A673 (cell line): ENCODE results near the gene KCNJ5. TPM values are rescaled to one million over a fixed set of nuclear protein-coding genes. Genes with fewer than 3 reads are reported as not detected.
A peak's percentile ranks its signal among the peaks of the same experiment; 100 is the strongest.

Experiments
- BruUV-seq: library from RNA; stranded (reverse); fragments of 400-500 nt; replicated peaks from 2 replicates; lab custom pipeline; 2021; lab: Mats Ljungman, UMichigan
- CTCF ChIA-PET: fragments of 300-600 bp; sonication (Branson Sonifier 250); formaldehyde crosslinking; loops from one replicate; lab custom pipeline; 2022; ENCODE audit warnings: antibody characterized with exemption; lab: Charles Lee
- POLR2A ChIA-PET: fragments of 300-600 bp; sonication (Branson Sonifier 250); formaldehyde crosslinking; loops from one replicate; lab custom pipeline; 2022; ENCODE audit warnings: antibody characterized with exemption; ENCODE audit not compliant: low non-redundant PET; lab: Charles Lee
- DNase-seq: peaks from one replicate; pipeline ENCODE4 v3.0.0-alpha.2; 2015; ENCODE audit warnings: low spot score
- H3K27ac ChIP-seq: fragments of 200-600 bp; sonication (generic); 2 replicates; pipeline ENCODE4 v1.5.1; 2016; ENCODE audit warnings: mixed run types, low read depth, mild to moderate bottlenecking, mixed read lengths, antibody characterized with exemption, low read length; ENCODE audit not compliant: poor library complexity, severe bottlenecking
- H3K27me3 ChIP-seq: fragments of 200-600 bp; sonication (generic); replicated peaks from 2 replicates; pipeline ENCODE4 v1.6.1; 2017; ENCODE audit warnings: mixed run types, low read depth, mild to moderate bottlenecking, mixed read lengths, antibody characterized with exemption, low read length; ENCODE audit not compliant: insufficient read depth, poor library complexity
- H3K36me3 ChIP-seq: fragments of 200-600 bp; sonication (generic); 2 replicates; pipeline ENCODE4 v1.6.1; 2016; ENCODE audit warnings: mixed run types, mild to moderate bottlenecking, mixed read lengths, antibody characterized with exemption, low read length; ENCODE audit not compliant: insufficient read depth, poor library complexity, severe bottlenecking
- H3K4me1 ChIP-seq: fragments of 200-600 bp; sonication (generic); 2 replicates; pipeline ENCODE4 v1.6.1; 2017; ENCODE audit warnings: mixed run types, mild to moderate bottlenecking, mixed read lengths, antibody characterized with exemption, low read length; ENCODE audit not compliant: insufficient read depth, poor library complexity, severe bottlenecking
- H3K4me3 ChIP-seq: fragments of 200-600 bp; sonication (generic); 2 replicates; pipeline ENCODE4 v1.5.1; 2016; ENCODE audit warnings: low read depth, mixed run types, mild to moderate bottlenecking, mixed read lengths, low read length; ENCODE audit not compliant: poor library complexity, severe bottlenecking
- H3K9me3 ChIP-seq: fragments of 200-600 bp; sonication (generic); 2 replicates; pipeline ENCODE4 v1.6.1; 2016; ENCODE audit warnings: mixed run types, low read depth, mild to moderate bottlenecking, mixed read lengths, antibody characterized with exemption, low read length; ENCODE audit not compliant: poor library complexity, severe bottlenecking
- EZH2 ChIP-seq: fragments of 200-600 bp; sonication (generic); IDR thresholded peaks from 2 replicates; pipeline ENCODE4 v1.6.1; 2017; ENCODE audit warnings: borderline replicate concordance, low read depth, mild to moderate bottlenecking, mixed read lengths, antibody characterized with exemption, low read length; ENCODE audit not compliant: poor library complexity, severe bottlenecking
- intact Hi-C: fragments of 100-400 bp; cut with micrococcal nuclease; formaldehyde crosslinking; loops from one replicate; pipeline ENCODE4 v1.10.0; 2022; ENCODE audit not compliant: unreplicated experiment
- total RNA-seq: library from RNA; stranded (reverse); gene quantifications from 2 replicates; pipeline ENCODE4 v1.2.3, GENCODE V29; 2021
- TF ChIP-seq, protein P1 (sequence below): fragments of 300-800, 200-600 bp; sonication (generic); conservative IDR thresholded peaks from 2 replicates; pipeline ENCODE4 v1.5.1; 2017; ENCODE audit warnings: low read depth, mild to moderate bottlenecking, antibody characterized with exemption, low read length, moderate library complexity, mixed read lengths

Gene KCNJ5
- total RNA-seq, 1 experiment from 2014 or later, result not detected

DNA sequence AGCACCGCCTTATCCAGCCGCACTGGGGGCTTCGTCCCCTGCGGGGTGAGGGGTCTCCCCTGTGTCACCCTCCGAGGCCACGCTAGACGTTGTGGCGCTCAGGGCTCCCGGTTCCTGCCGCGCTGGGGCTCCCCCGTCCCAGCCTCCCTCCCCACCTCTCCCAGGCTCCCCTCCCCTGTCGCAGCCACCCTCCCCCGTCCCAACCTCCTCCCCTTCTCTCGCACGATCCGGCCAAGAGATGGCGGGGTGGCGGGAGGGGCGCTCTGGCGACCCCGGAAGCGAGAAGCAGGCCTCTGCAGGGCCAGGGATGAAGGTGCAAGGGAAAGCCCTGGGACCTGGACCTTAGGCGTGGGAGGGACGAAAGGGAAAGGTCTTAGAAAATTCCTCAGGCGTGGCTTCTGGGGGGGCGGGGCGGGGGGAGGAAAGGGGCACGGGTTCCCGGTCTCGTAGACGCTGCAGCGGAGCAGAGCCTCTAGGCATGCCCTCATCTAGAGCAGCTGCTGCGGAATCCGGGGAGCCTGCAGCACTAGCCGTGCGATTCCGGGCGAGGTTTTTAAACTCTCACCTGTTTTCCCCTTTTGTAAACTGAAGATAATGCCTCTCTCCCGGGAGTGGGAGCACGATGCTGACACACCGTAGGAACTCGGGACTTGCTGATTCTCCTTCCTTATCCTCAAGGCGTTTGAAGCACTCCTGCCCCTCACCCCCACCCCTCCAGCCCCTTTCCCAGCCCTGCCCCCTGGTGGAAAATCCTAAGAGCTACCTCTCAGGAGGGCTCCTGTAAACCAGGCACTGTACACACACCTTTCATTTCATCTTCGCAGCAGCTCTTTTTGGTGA, 14.4 kb downstream of the KCNJ5 start:
- Histone ChIP-seq H3K4me1 (peaks cover 6% of the 10 kb centered on the region), H3K4me3 (peak overlapping the region; percentile 62), H3K27ac (no peak overlapping the region), H3K27me3 (no peaks in the 10 kb centered on the region), H3K9me3 (no peaks in the 10 kb centered on the region), H3K36me3 (no peaks in the 10 kb centered on the region)
- BruUV-seq, result no TSS peak
- ChIA-PET CTCF (interaction anchor here (0.6 to 3.5 kb wide), 10 partner anchors 12 to 626 kb away, joined by 3 to 17 read pairs (median 4); no protein-coding TSS in a partner anchor), POLR2A (interaction anchor here (0.6 kb wide), 2 partner anchors 15 to 43 kb away, joined by 4 to 7 read pairs; no protein-coding TSS in a partner anchor)
- intact Hi-C loops, result no loop called here
- no peak for TF ChIP-seq EZH2
- TF ChIP-seq, protein P1, sequence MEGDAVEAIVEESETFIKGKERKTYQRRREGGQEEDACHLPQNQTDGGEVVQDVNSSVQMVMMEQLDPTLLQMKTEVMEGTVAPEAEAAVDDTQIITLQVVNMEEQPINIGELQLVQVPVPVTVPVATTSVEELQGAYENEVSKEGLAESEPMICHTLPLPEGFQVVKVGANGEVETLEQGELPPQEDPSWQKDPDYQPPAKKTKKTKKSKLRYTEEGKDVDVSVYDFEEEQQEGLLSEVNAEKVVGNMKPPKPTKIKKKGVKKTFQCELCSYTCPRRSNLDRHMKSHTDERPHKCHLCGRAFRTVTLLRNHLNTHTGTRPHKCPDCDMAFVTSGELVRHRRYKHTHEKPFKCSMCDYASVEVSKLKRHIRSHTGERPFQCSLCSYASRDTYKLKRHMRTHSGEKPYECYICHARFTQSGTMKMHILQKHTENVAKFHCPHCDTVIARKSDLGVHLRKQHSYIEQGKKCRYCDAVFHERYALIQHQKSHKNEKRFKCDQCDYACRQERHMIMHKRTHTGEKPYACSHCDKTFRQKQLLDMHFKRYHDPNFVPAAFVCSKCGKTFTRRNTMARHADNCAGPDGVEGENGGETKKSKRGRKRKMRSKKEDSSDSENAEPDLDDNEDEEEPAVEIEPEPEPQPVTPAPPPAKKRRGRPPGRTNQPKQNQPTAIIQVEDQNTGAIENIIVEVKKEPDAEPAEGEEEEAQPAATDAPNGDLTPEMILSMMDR, result peak; percentile 70
- DNase-seq, result peak; percentile 71

DNA sequence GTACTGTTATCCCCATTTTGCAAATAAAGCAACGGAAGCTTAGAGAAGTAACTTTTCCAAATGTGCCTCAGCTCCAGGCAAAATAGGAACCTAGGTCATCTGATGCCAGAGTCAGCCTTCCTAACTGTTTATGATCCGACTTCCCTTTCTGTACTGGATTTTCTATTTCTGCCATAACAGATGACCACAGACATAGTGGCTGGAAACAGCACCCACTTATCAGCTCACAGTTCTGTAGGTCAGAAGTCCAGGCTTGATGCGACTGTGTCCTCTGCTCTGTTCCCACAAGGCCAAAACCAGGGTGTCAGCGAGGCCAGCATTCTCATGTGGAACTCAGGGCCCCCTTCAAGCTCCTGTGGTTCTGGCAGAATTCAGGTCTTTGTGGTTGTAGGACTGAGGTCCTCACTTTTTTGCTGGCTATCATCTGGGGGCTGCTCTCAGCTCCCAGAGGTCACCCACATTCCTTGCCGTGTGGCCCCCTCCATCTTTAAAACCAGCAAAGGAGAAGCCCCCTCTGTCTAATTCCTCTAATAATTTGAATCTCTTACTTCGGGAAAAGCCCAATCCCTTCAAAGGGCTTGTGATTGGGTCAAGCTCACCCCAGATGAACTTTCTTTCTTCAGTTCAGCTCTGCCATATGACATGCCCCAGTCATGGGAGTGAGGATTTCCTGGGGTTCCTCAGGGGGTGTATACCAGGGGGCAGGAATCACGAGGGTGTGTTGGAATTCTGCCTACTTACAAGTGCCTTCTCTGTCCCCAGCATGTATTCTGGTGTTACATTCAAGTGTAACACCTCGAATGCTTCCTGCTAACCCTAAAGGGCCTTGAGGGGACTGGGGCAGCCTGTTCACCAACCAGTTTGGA, 15.3 kb downstream of the KCNJ5 start:
- TF ChIP-seq, protein P1, result no peak
- TF ChIP-seq EZH2, result no peak
- no TSS peak for BruUV-seq
- Histone ChIP-seq H3K36me3 (no peaks in the 10 kb centered on the region), H3K27me3 (no peaks in the 10 kb centered on the region), H3K4me3 (peak overlapping the region; percentile 62), H3K27ac (no peak overlapping the region), H3K4me1 (peaks cover 6% of the 10 kb centered on the region), H3K9me3 (no peaks in the 10 kb centered on the region)
- DNase-seq, result no peak
- POLR2A ChIA-PET, result interaction anchor here (0.6 kb wide), 2 partner anchors 14 to 42 kb away, joined by 4 to 7 read pairs; no protein-coding TSS in a partner anchor
- CTCF ChIA-PET, result interaction anchor here (0.6 to 3.5 kb wide), 8 partner anchors 13 to 625 kb away, joined by 3 to 17 read pairs (median 4); no protein-coding TSS in a partner anchor
- intact Hi-C loops, result no loop called here

DNA sequence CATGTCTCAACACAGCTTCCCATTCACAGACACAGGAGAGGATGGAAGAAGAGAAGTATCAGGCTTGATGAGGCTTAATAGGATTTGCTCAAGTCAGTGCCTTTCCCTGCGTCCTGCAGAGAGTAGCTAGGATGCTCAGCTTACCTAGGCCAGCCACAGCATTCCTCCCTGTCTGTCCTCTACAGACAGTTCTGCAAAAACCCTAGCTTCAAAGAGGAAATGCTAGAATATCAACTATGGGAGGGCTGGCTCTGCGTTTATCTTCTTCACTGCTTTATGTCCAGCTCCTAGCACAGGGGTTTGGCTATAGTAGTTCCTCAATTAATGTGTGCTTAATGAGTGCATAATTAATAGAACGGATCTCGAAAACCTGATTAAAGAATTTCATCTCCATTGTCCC, 16.4 kb downstream of the KCNJ5 start:
- ChIA-PET CTCF (interaction anchor here (3.5 kb wide), 1 partner anchor 49 kb away, joined by 17 read pairs; no protein-coding TSS in a partner anchor), POLR2A (no interaction called here)
- no peaks in the 10 kb centered on the region for H3K9me3 ChIP-seq
- intact Hi-C loops, result no loop called here
- no peak for DNase-seq
- no peak overlapping the region for H3K27ac ChIP-seq
- H3K4me1 ChIP-seq, result peaks cover 6% of the 10 kb centered on the region
- BruUV-seq, result no TSS peak
- H3K36me3 ChIP-seq, result no peaks in the 10 kb centered on the region
- no peaks in the 10 kb centered on the region for H3K27me3 ChIP-seq
- no peak for TF ChIP-seq EZH2
- TF ChIP-seq, protein P1, result no peak
- no peak overlapping the region for H3K4me3 ChIP-seq
